ENCODE data around the gene CDH3.

GRCh38 chr16:68685685-68686478 lies 40.8 kb downstream of the CDH3 start:
- TF ChIP-seq EP300 (IDR thresholded peaks at IDR 0.05), result no peak
- TF ChIP-seq, protein P1, sequence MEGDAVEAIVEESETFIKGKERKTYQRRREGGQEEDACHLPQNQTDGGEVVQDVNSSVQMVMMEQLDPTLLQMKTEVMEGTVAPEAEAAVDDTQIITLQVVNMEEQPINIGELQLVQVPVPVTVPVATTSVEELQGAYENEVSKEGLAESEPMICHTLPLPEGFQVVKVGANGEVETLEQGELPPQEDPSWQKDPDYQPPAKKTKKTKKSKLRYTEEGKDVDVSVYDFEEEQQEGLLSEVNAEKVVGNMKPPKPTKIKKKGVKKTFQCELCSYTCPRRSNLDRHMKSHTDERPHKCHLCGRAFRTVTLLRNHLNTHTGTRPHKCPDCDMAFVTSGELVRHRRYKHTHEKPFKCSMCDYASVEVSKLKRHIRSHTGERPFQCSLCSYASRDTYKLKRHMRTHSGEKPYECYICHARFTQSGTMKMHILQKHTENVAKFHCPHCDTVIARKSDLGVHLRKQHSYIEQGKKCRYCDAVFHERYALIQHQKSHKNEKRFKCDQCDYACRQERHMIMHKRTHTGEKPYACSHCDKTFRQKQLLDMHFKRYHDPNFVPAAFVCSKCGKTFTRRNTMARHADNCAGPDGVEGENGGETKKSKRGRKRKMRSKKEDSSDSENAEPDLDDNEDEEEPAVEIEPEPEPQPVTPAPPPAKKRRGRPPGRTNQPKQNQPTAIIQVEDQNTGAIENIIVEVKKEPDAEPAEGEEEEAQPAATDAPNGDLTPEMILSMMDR (IDR thresholded peaks at IDR 0.05), result no peak

All from tibial nerve (tissue), 4 donors.